GM18868 (cell line): ENCODE measurements around the gene HERPUD1.

Source experiments
- ATAC-seq: cut with Tn5 transposase; IDR thresholded peaks from one replicate; pipeline ENCODE4 v1.9.1; 2021; ENCODE audit warnings: mild to moderate bottlenecking, moderate library complexity; ENCODE audit not compliant: unreplicated experiment

HERPUD1 gene

DNA sequence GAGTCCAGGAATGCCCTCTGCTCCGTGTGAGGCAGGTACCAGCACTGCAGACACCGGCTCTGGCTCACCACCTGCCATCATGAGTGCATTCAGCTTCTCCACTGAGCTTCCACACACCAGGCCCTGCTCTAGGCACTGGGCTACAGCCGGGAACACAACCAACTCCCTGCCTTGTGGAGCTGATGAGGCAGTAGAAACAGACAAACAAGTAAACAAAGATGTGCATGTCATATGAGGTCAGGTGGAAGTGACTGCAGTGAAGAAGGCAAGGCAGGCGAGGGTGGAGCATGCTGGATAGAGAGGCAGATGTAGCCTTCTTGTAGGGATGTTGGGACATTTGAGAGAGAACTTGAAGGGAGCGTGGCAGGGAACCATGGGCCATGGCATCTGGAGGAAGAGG is 62.4 kb downstream of the HERPUD1 start:
- no peak for ATAC-seq
